Ishikawa (cell line): ENCODE measurements around the gene TM9SF3.

Experiments used
- CEBPB ChIP-seq: IDR thresholded peaks from 2 replicates; pipeline ENCODE4 v1.6.1; 2012
- CREB1 ChIP-seq: IDR thresholded peaks from 2 replicates; pipeline ENCODE4 v1.6.1; 2012; ENCODE audit warnings: low read depth
- EGR1 ChIP-seq: IDR thresholded peaks from 2 replicates; pipeline ENCODE4 v1.6.1; 2012
- EP300 ChIP-seq: IDR thresholded peaks from 2 replicates; pipeline ENCODE4 v1.6.1; 2012; ENCODE audit warnings: borderline replicate concordance
- FOXM1 ChIP-seq: IDR thresholded peaks from 2 replicates; pipeline ENCODE4 v1.6.1; 2012; ENCODE audit warnings: low read depth, borderline replicate concordance
- MAX ChIP-seq: IDR thresholded peaks from 2 replicates; pipeline ENCODE4 v1.6.1; 2012
- NFIC ChIP-seq: IDR thresholded peaks from 2 replicates; pipeline ENCODE4 v1.6.1; 2012
- RAD21 ChIP-seq: IDR thresholded peaks from 2 replicates; pipeline ENCODE4 v1.6.1; 2012; ENCODE audit warnings: low read depth
- REST ChIP-seq: IDR thresholded peaks from 2 replicates; pipeline ENCODE4 v1.6.1; 2012; ENCODE audit warnings: low read depth, mild to moderate bottlenecking
- TAF1 ChIP-seq: IDR thresholded peaks from 2 replicates; pipeline ENCODE4 v1.6.1; 2012; ENCODE audit warnings: low read depth, mild to moderate bottlenecking
- TCF12 ChIP-seq: IDR thresholded peaks from 2 replicates; pipeline ENCODE4 v1.6.1; 2012; ENCODE audit warnings: low read depth
- TEAD4 ChIP-seq: IDR thresholded peaks from 2 replicates; pipeline ENCODE4 v1.6.1; 2012
- USF1 ChIP-seq: IDR thresholded peaks from 2 replicates; pipeline ENCODE4 v1.6.1; 2012
- YY1 ChIP-seq: IDR thresholded peaks from 2 replicates; pipeline ENCODE4 v1.6.1; 2012; ENCODE audit warnings: low read depth
- ZBTB7A ChIP-seq: IDR thresholded peaks from 2 replicates; pipeline ENCODE4 v1.6.1; 2012; ENCODE audit warnings: low read depth

The TM9SF3 gene

GRCh38 chr10:96579133-96579532 lies 7.7 kb downstream of the TM9SF3 start:
- no peak for TF ChIP-seq RAD21
- no peak for TF ChIP-seq FOXM1
- TF ChIP-seq CEBPB: no peak

- TF ChIP-seq USF1: no peak
- TF ChIP-seq YY1: no peak
- TF ChIP-seq CEBPB: no peak
- no peak for TF ChIP-seq TEAD4
- no peak for TF ChIP-seq EP300
- TF ChIP-seq EGR1: no peak
- no peak for TF ChIP-seq TCF12
- no peak for TF ChIP-seq REST
- no peak for TF ChIP-seq MAX
- TF ChIP-seq TAF1: no peak
- TF ChIP-seq CREB1: no peak
- no peak for TF ChIP-seq RAD21
- TF ChIP-seq NFIC: no peak
- no peak for TF ChIP-seq FOXM1
Observed at GRCh38 chr10:96578633-96579032, 8.2 kb downstream of the TM9SF3 start.

- TF ChIP-seq MAX (no peak), CREB1 (no peak), FOXM1 (no peak), TCF12 (no peak), EP300 (no peak), ZBTB7A (no peak), TEAD4 (no peak), REST (no peak), YY1 (no peak), TAF1 (no peak), NFIC (no peak), EGR1 (no peak), CEBPB (no peak), USF1 (no peak), RAD21 (no peak)
Observed at GRCh38 chr10:96578022-96578421, 8.8 kb downstream of the TM9SF3 start.

- TF ChIP-seq RAD21: no peak
- no peak for TF ChIP-seq YY1
- no peak for TF ChIP-seq REST
Observed at GRCh38 chr10:96577069-96577468, 9.7 kb downstream of the TM9SF3 start.

- TF ChIP-seq TEAD4 (no peak), YY1 (no peak), FOXM1 (no peak), NFIC (no peak), TAF1 (no peak), ZBTB7A (no peak), CREB1 (no peak), EGR1 (no peak), EP300 (no peak), RAD21 (no peak), CEBPB (no peak), MAX (no peak), TCF12 (no peak), USF1 (no peak), REST (no peak)
Observed at GRCh38 chr10:96576277-96576980, 10.4 kb downstream of the TM9SF3 start.
